Measurements from ENCODE around the gene UBTD2. TPM values are rescaled to one million over a fixed set of nuclear protein-coding genes. Genes with fewer than 3 reads are reported as not detected.
"Not testable (repeated sequence)": the region's sequence is repeated elsewhere in the genome, so short reads cannot be mapped to it uniquely, and the experiment has no call there.

Gene UBTD2
- total RNA-seq, 2 experiments from 2014 or later, result 2.3 to 2.6 TPM

GRCh38 chr5:172207511-172207910, 76.1 kb downstream of the UBTD2 start:
- CTCF ChIA-PET, result no interaction called here
- Mint-ChIP-seq H3K9me3 (no peaks in the 10 kb centered on the region), H3K27ac (no peak overlapping the region), H3K27me3 (ENCODE audit: low read depth) (no peaks in the 10 kb centered on the region), H3K4me3 (no peak overlapping the region), H3K4me1 (ENCODE audit: low read depth) (no peaks in the 10 kb centered on the region), H3K36me3 (ENCODE audit: low read depth) (peaks cover 7% of the 10 kb centered on the region)
- intact Hi-C loops (cut with micrococcal nuclease), result no loop called here
- DNase-seq, result no peak

GRCh38 chr5:172205984-172206383, 77.6 kb downstream of the UBTD2 start:
- intact Hi-C loops (cut with micrococcal nuclease); CTCF ChIA-PET; H3K27ac Mint-ChIP-seq; DNase-seq; H3K4me1 Mint-ChIP-seq (ENCODE audit: low read depth); H3K9me3 Mint-ChIP-seq; H3K36me3 Mint-ChIP-seq (ENCODE audit: low read depth); H3K27me3 Mint-ChIP-seq (ENCODE audit: low read depth); H3K4me3 Mint-ChIP-seq: not testable (repeated sequence)

- Mint-ChIP-seq H3K27ac (no peak overlapping the region), H3K9me3 (no peaks in the 10 kb centered on the region), H3K27me3 (ENCODE audit: low read depth) (peaks cover 3% of the 10 kb centered on the region), H3K36me3 (ENCODE audit: low read depth) (no peaks in the 10 kb centered on the region), H3K4me1 (ENCODE audit: low read depth) (no peaks in the 10 kb centered on the region), H3K4me3 (no peak overlapping the region)
- intact Hi-C loops (cut with micrococcal nuclease), result no loop called here
- no peak for DNase-seq
- CTCF ChIA-PET, result no interaction called here
Measured at GRCh38 chr5:172200476-172200875, 83.1 kb downstream of the UBTD2 start.

- CTCF ChIA-PET, result interaction anchor here (0.9 to 3.3 kb wide), 4 partner anchors 9 to 94 kb away, joined by 3 to 11 read pairs (median 5); partner anchors contain the start of gene STK10
Measured at GRCh38 chr5:172199446-172199845, 84.1 kb downstream of the UBTD2 start.

GRCh38 chr5:172197775-172198174, 85.8 kb downstream of the UBTD2 start:
- not testable (repeated sequence) for H3K4me1 Mint-ChIP-seq (ENCODE audit: low read depth)

More at GRCh38 chr5:172199446-172199845, 84.1 kb downstream of the UBTD2 start:
- intact Hi-C loops (cut with micrococcal nuclease), result loop anchor here (10.0 kb wide), 1 partner anchor 495 kb away; no protein-coding TSS in a partner anchor
- H3K4me1 Mint-ChIP-seq (ENCODE audit: low read depth), result no peaks in the 10 kb centered on the region
- no peak overlapping the region for H3K27ac Mint-ChIP-seq
- no peak overlapping the region for H3K4me3 Mint-ChIP-seq
- no peak for DNase-seq
- no peaks in the 10 kb centered on the region for H3K36me3 Mint-ChIP-seq (ENCODE audit: low read depth)
- H3K27me3 Mint-ChIP-seq (ENCODE audit: low read depth), result peaks cover 3% of the 10 kb centered on the region
- H3K9me3 Mint-ChIP-seq, result no peaks in the 10 kb centered on the region

GRCh38 chr5:172194985-172195774, 88.4 kb downstream of the UBTD2 start:
- H3K27me3 Mint-ChIP-seq (ENCODE audit: low read depth), result peaks cover 3% of the 10 kb centered on the region
- no peak for DNase-seq
- H3K4me3 Mint-ChIP-seq, result no peak overlapping the region
- CTCF ChIA-PET, result interaction anchor here (0.6 to 1.2 kb wide), 5 partner anchors 80 to 1872 kb away, joined by 3 to 6 read pairs (median 5); no protein-coding TSS in a partner anchor
- no peaks in the 10 kb centered on the region for H3K4me1 Mint-ChIP-seq (ENCODE audit: low read depth)
- intact Hi-C loops (cut with micrococcal nuclease), result loop anchor here (10.0 kb wide), 1 partner anchor 500 kb away; no protein-coding TSS in a partner anchor
- no peaks in the 10 kb centered on the region for H3K9me3 Mint-ChIP-seq
- no peak overlapping the region for H3K27ac Mint-ChIP-seq
- no peaks in the 10 kb centered on the region for H3K36me3 Mint-ChIP-seq (ENCODE audit: low read depth)

More at GRCh38 chr5:172197775-172198174, 85.8 kb downstream of the UBTD2 start:
- H3K36me3 Mint-ChIP-seq (ENCODE audit: low read depth); DNase-seq; H3K27ac Mint-ChIP-seq; H3K27me3 Mint-ChIP-seq (ENCODE audit: low read depth); H3K9me3 Mint-ChIP-seq; H3K4me3 Mint-ChIP-seq: not testable (repeated sequence)
- intact Hi-C loops (cut with micrococcal nuclease), result loop anchor here (10.0 kb wide), 1 partner anchor 497 kb away; no protein-coding TSS in a partner anchor
- CTCF ChIA-PET, result interaction anchor here (0.8 to 3.3 kb wide), 4 partner anchors 9 to 139 kb away, joined by 4 to 11 read pairs (median 6); partner anchors contain the start of gene STK10

- peaks cover 3% of the 10 kb centered on the region for H3K27me3 Mint-ChIP-seq (ENCODE audit: low read depth)
- no peak for DNase-seq
- intact Hi-C loops (cut with micrococcal nuclease), result loop anchor here (10.0 kb wide), 1 partner anchor 501 kb away; no protein-coding TSS in a partner anchor
- no peaks in the 10 kb centered on the region for H3K36me3 Mint-ChIP-seq (ENCODE audit: low read depth)
- no peaks in the 10 kb centered on the region for H3K9me3 Mint-ChIP-seq
- CTCF ChIA-PET, result interaction anchor here (0.7 to 1.3 kb wide), 3 partner anchors 88 to 130 kb away, joined by 3 read pairs; no protein-coding TSS in a partner anchor
- H3K27ac Mint-ChIP-seq, result no peak within 1 kb of the TSS
- no peaks in the 10 kb centered on the region for H3K4me1 Mint-ChIP-seq (ENCODE audit: low read depth)
- no peak within 1 kb of the TSS for H3K4me3 Mint-ChIP-seq
Measured at GRCh38 chr5:172193872-172194271, 89.7 kb downstream of the UBTD2 start, which contains the start of gene EFCAB9. Gene EFCAB9, plus strand, starts transcription at chr5:172194172. Its CDS starts 1 bp downstream, at chr5:172194173.

GRCh38 chr5:172189693-172190296, 93.8 kb downstream of the UBTD2 start:
- Mint-ChIP-seq H3K9me3 (no peaks in the 10 kb centered on the region), H3K4me3 (no peak overlapping the region), H3K27ac (no peak overlapping the region), H3K4me1 (ENCODE audit: low read depth) (peaks cover 17% of the 10 kb centered on the region), H3K27me3 (ENCODE audit: low read depth) (no peaks in the 10 kb centered on the region), H3K36me3 (ENCODE audit: low read depth) (peaks cover 3% of the 10 kb centered on the region)
- CTCF ChIA-PET, result interaction anchor here (0.6 to 9.1 kb wide), 18 partner anchors 8 to 288 kb away, joined by 3 to 159 read pairs (median 7); partner anchors contain the start of gene UBTD2
- intact Hi-C loops (cut with micrococcal nuclease), result loop anchor here (2.0 to 10.0 kb wide), 6 partner anchors 35 to 771 kb away; partner anchors contain the start of gene FGF18
- DNase-seq, result no peak

GRCh38 chr5:172188893-172189692, 94.5 kb downstream of the UBTD2 start:
- no peaks in the 10 kb centered on the region for H3K27me3 Mint-ChIP-seq (ENCODE audit: low read depth)
- DNase-seq, result no peak
- H3K27ac Mint-ChIP-seq, result no peak overlapping the region
- CTCF ChIA-PET, result interaction anchor here (0.6 to 9.1 kb wide), 28 partner anchors 9 to 287 kb away, joined by 3 to 159 read pairs (median 5); partner anchors contain the start of gene UBTD2
- no peak overlapping the region for H3K4me3 Mint-ChIP-seq
- peaks cover 24% of the 10 kb centered on the region for H3K4me1 Mint-ChIP-seq (ENCODE audit: low read depth)
- no peaks in the 10 kb centered on the region for H3K9me3 Mint-ChIP-seq
- intact Hi-C loops (cut with micrococcal nuclease), result loop anchor here (1.0 to 5.0 kb wide), 16 partner anchors 36 to 770 kb away; partner anchors contain the start of genes FBXW11, FGF18 and UBTD2
- peaks cover 4% of the 10 kb centered on the region for H3K36me3 Mint-ChIP-seq (ENCODE audit: low read depth)

- H3K27me3 Mint-ChIP-seq (ENCODE audit: low read depth), result no peaks in the 10 kb centered on the region
- peaks cover 4% of the 10 kb centered on the region for H3K36me3 Mint-ChIP-seq (ENCODE audit: low read depth)
- H3K27ac Mint-ChIP-seq, result peak within 1 kb of the TSS; percentile 92
- no peaks in the 10 kb centered on the region for H3K9me3 Mint-ChIP-seq
- intact Hi-C loops (cut with micrococcal nuclease), result loop anchor here (1.0 to 5.0 kb wide), 16 partner anchors 37 to 769 kb away; partner anchors contain the start of genes FBXW11, FGF18 and UBTD2
- DNase-seq, result peak; percentile 92
- peaks cover 32% of the 10 kb centered on the region for H3K4me1 Mint-ChIP-seq (ENCODE audit: low read depth)
- CTCF ChIA-PET, result interaction anchor here (0.6 to 9.1 kb wide), 28 partner anchors 10 to 277 kb away, joined by 3 to 159 read pairs (median 5); partner anchors contain the start of genes FBXW11 and UBTD2
- peak within 1 kb of the TSS; percentile 91 for H3K4me3 Mint-ChIP-seq
Measured at GRCh38 chr5:172188033-172188892, 95.3 kb downstream of the UBTD2 start, which contains the start of gene STK10. Gene STK10, minus strand, starts transcription at chr5:172188224. Its CDS starts 182 bp downstream, at chr5:172188042.

Measured in activated naive CD4-positive, alpha-beta T cell treated with anti-CD3 and anti-CD28 coated beads for 36 hours (primary cell).